Rectal smooth muscle tissue (tissue), 1 donor: Measurements from ENCODE around the gene MYO16.

ENCODE experiments used
- H3K27ac ChIP-seq: one replicate; pipeline ENCODE4 v1.7.0; 2013; ENCODE audit warnings: low read depth, low read length, inconsistent platforms
- H3K27me3 ChIP-seq: one replicate; pipeline ENCODE4 v1.7.0; 2013; ENCODE audit warnings: low read length; ENCODE audit not compliant: control insufficient read depth, insufficient read depth
- H3K36me3 ChIP-seq: one replicate; pipeline ENCODE4 v1.7.0; 2013; ENCODE audit warnings: low read length; ENCODE audit not compliant: control insufficient read depth, insufficient read depth
- H3K4me1 ChIP-seq: one replicate; pipeline ENCODE4 v1.7.0; 2013; ENCODE audit warnings: low read length; ENCODE audit not compliant: control insufficient read depth, insufficient read depth
- H3K4me3 ChIP-seq: one replicate; pipeline ENCODE4 v1.7.0; 2013; ENCODE audit warnings: low read length
- H3K9ac ChIP-seq: one replicate; pipeline ENCODE4 v1.7.0; 2013; ENCODE audit warnings: low read length

Gene MYO16

GRCh38 chr13:109095126-109095525 lies 465.7 kb downstream of the MYO16 start:
- no peaks in the 10 kb centered on the region for H3K27me3 ChIP-seq
- H3K27ac ChIP-seq = no peak overlapping the region
- H3K9ac ChIP-seq = no peak overlapping the region
- no peaks in the 10 kb centered on the region for H3K4me1 ChIP-seq
- no peak overlapping the region for H3K4me3 ChIP-seq
- H3K36me3 ChIP-seq = no peaks in the 10 kb centered on the region

- Histone ChIP-seq H3K27me3 (no peaks in the 10 kb centered on the region), H3K9ac (no peak overlapping the region), H3K27ac (no peak overlapping the region), H3K4me3 (no peak overlapping the region), H3K4me1 (no peaks in the 10 kb centered on the region), H3K36me3 (no peaks in the 10 kb centered on the region)
Measured at GRCh38 chr13:109096101-109096500, 466.7 kb downstream of the MYO16 start.

- no peaks in the 10 kb centered on the region for H3K4me1 ChIP-seq
Measured at GRCh38 chr13:109100705-109101304, 471.4 kb downstream of the MYO16 start.

GRCh38 chr13:109101550-109102144 lies 472.2 kb downstream of the MYO16 start:
- H3K9ac ChIP-seq = no peak overlapping the region
- no peak overlapping the region for H3K27ac ChIP-seq
- no peaks in the 10 kb centered on the region for H3K36me3 ChIP-seq
- no peaks in the 10 kb centered on the region for H3K27me3 ChIP-seq
- H3K4me3 ChIP-seq = no peak overlapping the region
- H3K4me1 ChIP-seq = no peaks in the 10 kb centered on the region

More at GRCh38 chr13:109100705-109101304, 471.4 kb downstream of the MYO16 start:
- no peak overlapping the region for H3K9ac ChIP-seq
- no peaks in the 10 kb centered on the region for H3K27me3 ChIP-seq
- H3K36me3 ChIP-seq = no peaks in the 10 kb centered on the region
- no peak overlapping the region for H3K27ac ChIP-seq
- H3K4me3 ChIP-seq = no peak overlapping the region

GRCh38 chr13:109105899-109106298 lies 476.5 kb downstream of the MYO16 start:
- H3K36me3 ChIP-seq = no peaks in the 10 kb centered on the region
- no peaks in the 10 kb centered on the region for H3K4me1 ChIP-seq
- no peaks in the 10 kb centered on the region for H3K27me3 ChIP-seq
- no peak overlapping the region for H3K9ac ChIP-seq
- H3K4me3 ChIP-seq = no peak overlapping the region
- H3K27ac ChIP-seq = no peak overlapping the region

- Histone ChIP-seq H3K9ac (no peak overlapping the region), H3K4me3 (no peak overlapping the region), H3K27me3 (no peaks in the 10 kb centered on the region), H3K4me1 (no peaks in the 10 kb centered on the region), H3K36me3 (no peaks in the 10 kb centered on the region), H3K27ac (no peak overlapping the region)
Measured at GRCh38 chr13:109110159-109110558, 480.7 kb downstream of the MYO16 start.

GRCh38 chr13:109111141-109111540 lies 481.7 kb downstream of the MYO16 start:
- Histone ChIP-seq H3K4me1 (no peaks in the 10 kb centered on the region), H3K27ac (no peak overlapping the region), H3K9ac (no peak overlapping the region), H3K27me3 (no peaks in the 10 kb centered on the region), H3K4me3 (no peak overlapping the region), H3K36me3 (no peaks in the 10 kb centered on the region)

GRCh38 chr13:109113427-109113826 lies 484.0 kb downstream of the MYO16 start:
- no peak overlapping the region for H3K9ac ChIP-seq
- H3K27me3 ChIP-seq = no peaks in the 10 kb centered on the region
- no peaks in the 10 kb centered on the region for H3K36me3 ChIP-seq
- H3K4me1 ChIP-seq = no peaks in the 10 kb centered on the region
- no peak overlapping the region for H3K27ac ChIP-seq
- H3K4me3 ChIP-seq = no peak overlapping the region

- no peaks in the 10 kb centered on the region for H3K36me3 ChIP-seq
- no peaks in the 10 kb centered on the region for H3K27me3 ChIP-seq
- no peak overlapping the region for H3K27ac ChIP-seq
- H3K4me1 ChIP-seq = no peaks in the 10 kb centered on the region
- H3K9ac ChIP-seq = no peak overlapping the region
- no peak overlapping the region for H3K4me3 ChIP-seq
Measured at GRCh38 chr13:109114162-109114561, 484.8 kb downstream of the MYO16 start.

- Histone ChIP-seq H3K36me3 (no peaks in the 10 kb centered on the region), H3K9ac (no peak overlapping the region), H3K4me3 (no peak overlapping the region)
Measured at GRCh38 chr13:109114991-109115390, 485.6 kb downstream of the MYO16 start.

GRCh38 chr13:109118521-109118920 lies 489.1 kb downstream of the MYO16 start:
- Histone ChIP-seq H3K27ac (no peak overlapping the region), H3K36me3 (no peaks in the 10 kb centered on the region)

More at GRCh38 chr13:109114991-109115390, 485.6 kb downstream of the MYO16 start:
- Histone ChIP-seq H3K27ac (no peak overlapping the region), H3K4me1 (no peaks in the 10 kb centered on the region), H3K27me3 (no peaks in the 10 kb centered on the region)

GRCh38 chr13:109119896-109120295 lies 490.5 kb downstream of the MYO16 start:
- Histone ChIP-seq H3K4me3 (no peak overlapping the region), H3K36me3 (no peaks in the 10 kb centered on the region), H3K27ac (no peak overlapping the region), H3K9ac (no peak overlapping the region), H3K27me3 (no peaks in the 10 kb centered on the region), H3K4me1 (no peaks in the 10 kb centered on the region)

More at GRCh38 chr13:109118521-109118920, 489.1 kb downstream of the MYO16 start:
- Histone ChIP-seq H3K27me3 (no peaks in the 10 kb centered on the region), H3K9ac (no peak overlapping the region), H3K4me1 (no peaks in the 10 kb centered on the region), H3K4me3 (no peak overlapping the region)

- Histone ChIP-seq H3K27ac (no peak overlapping the region), H3K4me3 (no peak overlapping the region), H3K9ac (no peak overlapping the region), H3K27me3 (no peaks in the 10 kb centered on the region), H3K4me1 (no peaks in the 10 kb centered on the region), H3K36me3 (no peaks in the 10 kb centered on the region)
Measured at GRCh38 chr13:109121826-109122225, 492.4 kb downstream of the MYO16 start.
